Keratinocyte (primary cell): ENCODE data around the gene CHM. TPM values are rescaled to one million over a fixed set of nuclear protein-coding genes. Genes with fewer than 3 reads are reported as not detected.

ENCODE experiments used
- DNase-seq: peaks from one replicate; pipeline ENCODE4 v3.0.0-alpha.2; 2011; ENCODE audit warnings: low read depth, missing footprints, low spot score
- FAIRE-seq: peaks from 2 replicates; lab custom pipeline; 2011; peaks lifted over from hg19 to GRCh38; lab: Jason Lieb, UNC
- H2AFZ ChIP-seq: 2 replicates; pipeline ENCODE4 v1.6.0; 2012; ENCODE audit warnings: low read length, control low read depth, inconsistent platforms; ENCODE audit not compliant: control insufficient read depth
- H3K27ac ChIP-seq: 2 replicates; pipeline ENCODE4 v1.5.1; 2011; ENCODE audit warnings: low read length; ENCODE audit not compliant: control insufficient read depth, insufficient read depth
- H3K27me3 ChIP-seq: 3 replicates; pipeline ENCODE4 v1.6.0; 2011; ENCODE audit warnings: low read length; ENCODE audit not compliant: control insufficient read depth, insufficient read depth; ENCODE audit errors: extremely low read depth
- H3K36me3 ChIP-seq, 2 experiments: 2 replicates in 1 of 2; 3 replicates in 1 of 2; pipeline ENCODE4 v1.5.1; 2011; ENCODE audit warnings: low read length in 2 of 2, mild to moderate bottlenecking in 1 of 2; ENCODE audit not compliant: control insufficient read depth in 2 of 2, insufficient read depth in 2 of 2; ENCODE audit errors: extremely low read depth in 1 of 2
- H3K4me1 ChIP-seq: 3 replicates; pipeline ENCODE4 v1.5.1; 2011; ENCODE audit warnings: low read length; ENCODE audit not compliant: control insufficient read depth, insufficient read depth; ENCODE audit errors: extremely low read depth
- H3K4me2 ChIP-seq: 3 replicates; pipeline ENCODE4 v1.6.0; 2011; ENCODE audit warnings: low read depth, low read length; ENCODE audit not compliant: control insufficient read depth, insufficient read depth; ENCODE audit errors: extremely low read depth
- H3K4me3 ChIP-seq, 3 experiments: fragments of 200-600 bp in 1 of 3; sonication (generic) in 1 of 3; 2 replicates in 2 of 3; 3 replicates in 1 of 3; pipeline ENCODE4 v1.5.1; 2011 to 2016; ENCODE audit warnings: low read length in 3 of 3, mild to moderate bottlenecking in 3 of 3, control low read depth in 2 of 3, inconsistent platforms in 1 of 3, low read depth in 1 of 3, mixed read lengths in 1 of 3, mixed run types in 1 of 3, moderate library complexity in 1 of 3; ENCODE audit not compliant: control insufficient read depth in 2 of 3, insufficient read depth in 2 of 3; ENCODE audit errors: extremely low read depth in 1 of 3
- H3K79me2 ChIP-seq: 2 replicates; pipeline ENCODE4 v1.6.0; 2012; ENCODE audit warnings: low read length; ENCODE audit not compliant: control insufficient read depth, insufficient read depth
- H3K9ac ChIP-seq: 3 replicates; pipeline ENCODE4 v1.6.0; 2011; ENCODE audit warnings: low read length; ENCODE audit not compliant: control insufficient read depth, insufficient read depth; ENCODE audit errors: extremely low read depth
- H3K9me1 ChIP-seq: 3 replicates; pipeline ENCODE4 v1.6.0; 2011; ENCODE audit warnings: low read length; ENCODE audit not compliant: control insufficient read depth, insufficient read depth; ENCODE audit errors: extremely low read depth
- H3K9me3 ChIP-seq: 2 replicates; pipeline ENCODE4 v1.5.1; 2012; ENCODE audit warnings: low read depth, low read length; ENCODE audit not compliant: control insufficient read depth
- H4K20me1 ChIP-seq: 3 replicates; pipeline ENCODE4 v1.6.0; 2011; ENCODE audit warnings: low read length; ENCODE audit not compliant: control insufficient read depth, insufficient read depth; ENCODE audit errors: extremely low read depth
- EZH2 ChIP-seq: IDR thresholded peaks from one replicate; pipeline ENCODE4 v1.6.1; 2012; ENCODE audit warnings: inconsistent platforms, mild to moderate bottlenecking, low read length, moderate library complexity
- dilution Hi-C: fragments of 300-500 bp; cut with MboI; formaldehyde crosslinking; loops from one replicate; pipeline ENCODE4 v1.7.0; 2020; ENCODE audit warnings: low sequenced_read_pairs; ENCODE audit not compliant: extremely low pct_ligation_motif_present
- polyA plus RNA-seq, 5 experiments: library from polyadenylated mRNA; depleted of rRNA in 3 of 5; stranded (reverse) in 3 of 5; stranded (forward) in 1 of 5; unstranded in 1 of 5; fragments of >200 nt; gene quantifications; 1 replicate in 1 of 5; 2 replicates in 3 of 5; 3 replicates in 1 of 5; pipeline versions ENCODE4 v1.2.1 to v1.2.3, GENCODE V29; 2011 to 2012; ENCODE audit warnings: missing spikeins in 2 of 5, low read depth in 1 of 5, low replicate concordance in 1 of 5
- TF ChIP-seq, protein P1 (sequence below), 3 experiments: IDR thresholded peaks in 1 of 3; conservative IDR thresholded peaks in 1 of 3; optimal IDR thresholded peaks in 1 of 3; 2 replicates in 2 of 3; 3 replicates in 1 of 3; pipeline versions ENCODE3 to v1.5.1; 2011; ENCODE audit warnings: low read length in 3 of 3, mild to moderate bottlenecking in 3 of 3, moderate library complexity in 2 of 3, control low read depth in 1 of 3, inconsistent platforms in 1 of 3; ENCODE audit not compliant: insufficient read depth in 2 of 3; ENCODE audit errors: extremely low read depth in 1 of 3

CHM gene
- polyA plus RNA-seq, 1 donor (not counting 4 experiments of a cell fraction or from before 2014, with no cell fraction given): 20.4 TPM

DNA sequence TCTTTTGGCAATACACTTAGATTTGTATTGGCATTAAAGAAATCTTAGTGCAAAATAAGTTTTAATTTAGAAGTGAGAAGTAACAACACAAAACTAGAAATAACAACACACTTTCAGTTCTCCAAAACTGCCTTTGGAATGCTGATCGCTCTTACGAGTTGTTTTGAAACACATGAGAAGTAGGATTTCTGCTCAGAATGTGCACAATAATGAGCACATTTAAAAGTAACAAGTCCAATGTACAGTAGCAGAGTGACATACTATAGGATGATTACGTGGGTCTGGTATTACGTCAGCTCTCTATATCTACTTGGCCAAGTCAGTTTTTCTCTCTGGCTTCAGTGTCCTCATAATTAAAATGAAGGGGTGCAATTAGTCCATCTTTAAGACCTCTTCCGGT is 164.8 kb downstream of the CHM start:
- Histone ChIP-seq H3K27me3 (no peaks in the 10 kb centered on the region), H3K36me3 (no peaks in the 10 kb centered on the region), H3K9ac (no peak overlapping the region), H3K4me1 (no peaks in the 10 kb centered on the region), H3K4me2 (no peak overlapping the region), H3K4me3 (no peak overlapping the region), H3K9me3 (no peaks in the 10 kb centered on the region), H4K20me1 (no peaks in the 10 kb centered on the region), H3K79me2 (no peaks in the 10 kb centered on the region), H2AFZ (no peak overlapping the region), H3K27ac (no peak overlapping the region), H3K9me1 (no peaks in the 10 kb centered on the region)
- DNase-seq (no peak), FAIRE-seq (no peak)
- TF ChIP-seq EZH2: no peak
- TF ChIP-seq, protein P1, sequence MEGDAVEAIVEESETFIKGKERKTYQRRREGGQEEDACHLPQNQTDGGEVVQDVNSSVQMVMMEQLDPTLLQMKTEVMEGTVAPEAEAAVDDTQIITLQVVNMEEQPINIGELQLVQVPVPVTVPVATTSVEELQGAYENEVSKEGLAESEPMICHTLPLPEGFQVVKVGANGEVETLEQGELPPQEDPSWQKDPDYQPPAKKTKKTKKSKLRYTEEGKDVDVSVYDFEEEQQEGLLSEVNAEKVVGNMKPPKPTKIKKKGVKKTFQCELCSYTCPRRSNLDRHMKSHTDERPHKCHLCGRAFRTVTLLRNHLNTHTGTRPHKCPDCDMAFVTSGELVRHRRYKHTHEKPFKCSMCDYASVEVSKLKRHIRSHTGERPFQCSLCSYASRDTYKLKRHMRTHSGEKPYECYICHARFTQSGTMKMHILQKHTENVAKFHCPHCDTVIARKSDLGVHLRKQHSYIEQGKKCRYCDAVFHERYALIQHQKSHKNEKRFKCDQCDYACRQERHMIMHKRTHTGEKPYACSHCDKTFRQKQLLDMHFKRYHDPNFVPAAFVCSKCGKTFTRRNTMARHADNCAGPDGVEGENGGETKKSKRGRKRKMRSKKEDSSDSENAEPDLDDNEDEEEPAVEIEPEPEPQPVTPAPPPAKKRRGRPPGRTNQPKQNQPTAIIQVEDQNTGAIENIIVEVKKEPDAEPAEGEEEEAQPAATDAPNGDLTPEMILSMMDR (optimal IDR thresholded peaks at IDR 0.05 in 1 of 3, IDR thresholded peaks at IDR 0.05 in 1 of 3, conservative IDR thresholded peaks at IDR 0.05 in 1 of 3; ENCODE audit: extremely low read depth in 1 of 3, insufficient read depth in 2 of 3, low read length in 3 of 3): no peak
- dilution Hi-C loops: no loop called here

DNA sequence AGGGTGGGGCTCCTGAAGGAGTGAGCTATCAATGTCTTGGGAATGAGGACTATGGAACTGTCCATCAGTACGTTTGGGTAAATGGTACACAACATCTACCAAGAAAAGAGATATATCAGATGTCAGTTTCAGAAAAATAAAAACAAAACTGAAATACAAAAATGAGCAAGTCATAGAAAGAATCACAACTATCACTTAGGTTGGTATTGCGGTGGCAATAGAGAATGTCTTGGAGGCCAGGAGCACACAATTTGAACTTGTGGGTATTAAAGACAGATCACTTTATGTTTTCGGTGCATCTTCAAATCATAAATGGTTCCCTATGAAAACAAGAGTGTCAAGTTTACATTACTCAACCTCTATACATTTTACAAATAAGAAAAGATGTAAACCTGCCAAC is 176.8 kb downstream of the CHM start:
- no peak overlapping the region for H3K4me3 ChIP-seq
- H3K79me2 ChIP-seq: no peaks in the 10 kb centered on the region
- H2AFZ ChIP-seq: no peak overlapping the region
- H3K36me3 ChIP-seq: peaks cover 0 to 2% of the 10 kb centered on the region in 2 experiments
- FAIRE-seq: no peak
- H3K4me1 ChIP-seq: no peaks in the 10 kb centered on the region
- H3K27me3 ChIP-seq: no peaks in the 10 kb centered on the region
- dilution Hi-C loops: no loop called here
- no peaks in the 10 kb centered on the region for H3K9me1 ChIP-seq
- no peak for DNase-seq
- H3K9ac ChIP-seq: no peak overlapping the region
- no peak overlapping the region for H3K4me2 ChIP-seq
- no peaks in the 10 kb centered on the region for H3K9me3 ChIP-seq
- no peak for TF ChIP-seq EZH2
- TF ChIP-seq, protein P1 (optimal IDR thresholded peaks at IDR 0.05 in 1 of 3, IDR thresholded peaks at IDR 0.05 in 1 of 3, conservative IDR thresholded peaks at IDR 0.05 in 1 of 3; ENCODE audit: extremely low read depth in 1 of 3, insufficient read depth in 2 of 3, low read length in 3 of 3): no peak
- H3K27ac ChIP-seq: no peak overlapping the region
- H4K20me1 ChIP-seq: no peaks in the 10 kb centered on the region
